ENCODE data around the gene KCNG3. TPM values are rescaled to one million over a fixed set of nuclear protein-coding genes. Genes with fewer than 3 reads are reported as not detected.

KCNG3 gene
- total RNA-seq (2.3 TPM), polyA plus RNA-seq (0.62 TPM)
- long read RNA-seq, donor 1 = 0 reads
- long read RNA-seq, donor 2, partial matches to known transcripts = 119 of 168 reads
- long read RNA-seq, donor 2, other reads (novel, unspliced or antisense) = 47 of 168 reads
- long read RNA-seq, donor 3 = 0 reads
- long read RNA-seq, donor 4, partial matches to known transcripts = 0 of 1 reads
- long read RNA-seq, donor 4, other reads (novel, unspliced or antisense) = 0 of 1 reads
- long read RNA-seq, donor 5, partial matches to known transcripts = 0 of 1 reads
- long read RNA-seq, donor 5, other reads (novel, unspliced or antisense) = 0 of 1 reads
- long read RNA-seq, donor 6, partial matches to known transcripts = 0 of 1 reads
- long read RNA-seq, donor 6, other reads (novel, unspliced or antisense) = 0 of 1 reads
- long read RNA-seq, donor 7, partial matches to known transcripts = 0 of 2 reads
- long read RNA-seq, donor 7, other reads (novel, unspliced or antisense) = 0 of 2 reads
- long read RNA-seq, donor 8 = 0 reads
- long read RNA-seq, donor 9 = 0 reads
- long read RNA-seq, donor 10, partial matches to known transcripts = 0 of 1 reads
- long read RNA-seq, donor 10, other reads (novel, unspliced or antisense) = 0 of 1 reads

GRCh38 chr2:42493468-42494354 lies at the start of gene KCNG3:
TSS of gene KCNG3 (minus strand) at chr2:42493982. CDS start at chr2:42493501, 481 bp downstream.
- WGBS = 3% methylated on average over 123 of the region's 123 CpGs
- H3K4me3 ChIP-seq (ENCODE audit: low read length in 2 of 2) = peak within 1 kb of the TSS; percentile 69 to 74
- peak within 1 kb of the TSS in 1 of 2 donors; percentile 55 for H3K27ac ChIP-seq (ENCODE audit: low read depth in 1 of 2, low read length in 1 of 2)
- H3K36me3 ChIP-seq (ENCODE audit: control insufficient read depth in 2 of 2, insufficient read depth in 2 of 2, low read length in 1 of 2) = no peaks in the 10 kb centered on the region
- H3K9me3 ChIP-seq (ENCODE audit: control insufficient read depth in 2 of 2, insufficient read depth in 1 of 2, low read length in 1 of 2) = no peaks in the 10 kb centered on the region
- DNase-seq (ENCODE audit: low read depth in 6 of 9, low spot score in 9 of 9) = peak in 7 of 9 donors; percentile 50 to 84 (median 68)
- H3K4me1 ChIP-seq (ENCODE audit: control insufficient read depth in 2 of 2, insufficient read depth in 2 of 2, low read length in 2 of 2) = peaks cover 15 to 31% of the 10 kb centered on the region in 2 donors
- peaks cover 13 to 27% of the 10 kb centered on the region in 2 donors for H3K27me3 ChIP-seq (ENCODE audit: control insufficient read depth in 2 of 2, insufficient read depth in 1 of 2, low read length in 1 of 2)

- Histone ChIP-seq H3K27ac (ENCODE audit: low read depth in 1 of 2, low read length in 1 of 2) (no peak overlapping the region), H3K36me3 (ENCODE audit: control insufficient read depth in 2 of 2, insufficient read depth in 2 of 2, low read length in 1 of 2) (no peaks in the 10 kb centered on the region), H3K9me3 (ENCODE audit: control insufficient read depth in 2 of 2, insufficient read depth in 1 of 2, low read length in 1 of 2) (no peaks in the 10 kb centered on the region), H3K4me3 (ENCODE audit: low read length in 2 of 2) (no peak overlapping the region), H3K4me1 (ENCODE audit: control insufficient read depth in 2 of 2, insufficient read depth in 2 of 2, low read length in 2 of 2) (peaks cover 9 to 21% of the 10 kb centered on the region in 2 donors), H3K27me3 (ENCODE audit: control insufficient read depth in 2 of 2, insufficient read depth in 1 of 2, low read length in 1 of 2) (no peaks in the 10 kb centered on the region)
- DNase-seq (ENCODE audit: low read depth in 6 of 9, low spot score in 9 of 9) = no peak
- 97% methylated on average over 4 of the region's 4 CpGs for WGBS
Observed at GRCh38 chr2:42542871-42543270, 49.1 kb upstream of the KCNG3 start.

- peaks cover 0 to 6% of the 10 kb centered on the region in 2 donors for H3K4me1 ChIP-seq (ENCODE audit: control insufficient read depth in 2 of 2, insufficient read depth in 2 of 2, low read length in 2 of 2)
- H3K4me3 ChIP-seq (ENCODE audit: low read length in 2 of 2) = no peak overlapping the region
- no peak overlapping the region for H3K27ac ChIP-seq (ENCODE audit: low read depth in 1 of 2, low read length in 1 of 2)
- H3K27me3 ChIP-seq (ENCODE audit: control insufficient read depth in 2 of 2, insufficient read depth in 1 of 2, low read length in 1 of 2) = no peaks in the 10 kb centered on the region
- no peak for DNase-seq (ENCODE audit: low read depth in 6 of 9, low spot score in 9 of 9)
- H3K36me3 ChIP-seq (ENCODE audit: control insufficient read depth in 2 of 2, insufficient read depth in 2 of 2, low read length in 1 of 2) = no peaks in the 10 kb centered on the region
- H3K9me3 ChIP-seq (ENCODE audit: control insufficient read depth in 2 of 2, insufficient read depth in 1 of 2, low read length in 1 of 2) = no peaks in the 10 kb centered on the region
- 98% methylated on average over 3 of the region's 3 CpGs for WGBS
Observed at GRCh38 chr2:42537493-42537892, 43.7 kb upstream of the KCNG3 start.

- no peaks in the 10 kb centered on the region for H3K36me3 ChIP-seq (ENCODE audit: control insufficient read depth in 2 of 2, insufficient read depth in 2 of 2, low read length in 1 of 2)
- WGBS = 96% methylated on average over 4 of the region's 4 CpGs
- no peak for DNase-seq (ENCODE audit: low read depth in 6 of 9, low spot score in 9 of 9)
- no peak overlapping the region for H3K27ac ChIP-seq (ENCODE audit: low read depth in 1 of 2, low read length in 1 of 2)
- H3K4me1 ChIP-seq (ENCODE audit: control insufficient read depth in 2 of 2, insufficient read depth in 2 of 2, low read length in 2 of 2) = no peaks in the 10 kb centered on the region
- H3K4me3 ChIP-seq (ENCODE audit: low read length in 2 of 2) = no peak overlapping the region
- H3K9me3 ChIP-seq (ENCODE audit: control insufficient read depth in 2 of 2, insufficient read depth in 1 of 2, low read length in 1 of 2) = no peaks in the 10 kb centered on the region
- H3K27me3 ChIP-seq (ENCODE audit: control insufficient read depth in 2 of 2, insufficient read depth in 1 of 2, low read length in 1 of 2) = no peaks in the 10 kb centered on the region
Observed at GRCh38 chr2:42532397-42532796, 38.6 kb upstream of the KCNG3 start.

GRCh38 chr2:42523341-42523740 lies 29.6 kb upstream of the KCNG3 start:
- peaks cover 3 to 21% of the 10 kb centered on the region in 2 donors for H3K4me1 ChIP-seq (ENCODE audit: control insufficient read depth in 2 of 2, insufficient read depth in 2 of 2, low read length in 2 of 2)
- no peak overlapping the region for H3K4me3 ChIP-seq (ENCODE audit: low read length in 2 of 2)
- peak overlapping the region; percentile 6 to 72 for H3K27ac ChIP-seq (ENCODE audit: low read depth in 1 of 2, low read length in 1 of 2)
- DNase-seq (ENCODE audit: low read depth in 6 of 9, low spot score in 9 of 9) = peak in 6 of 9 donors; percentile 29 to 76 (median 48)
- no peaks in the 10 kb centered on the region for H3K36me3 ChIP-seq (ENCODE audit: control insufficient read depth in 2 of 2, insufficient read depth in 2 of 2, low read length in 1 of 2)
- WGBS = 76% methylated on average over 13 of the region's 13 CpGs
- H3K27me3 ChIP-seq (ENCODE audit: control insufficient read depth in 2 of 2, insufficient read depth in 1 of 2, low read length in 1 of 2) = no peaks in the 10 kb centered on the region
- H3K9me3 ChIP-seq (ENCODE audit: control insufficient read depth in 2 of 2, insufficient read depth in 1 of 2, low read length in 1 of 2) = peaks cover 0 to 14% of the 10 kb centered on the region in 2 donors

GRCh38 chr2:42522035-42522434 lies 28.3 kb upstream of the KCNG3 start:
- Histone ChIP-seq H3K9me3 (ENCODE audit: control insufficient read depth in 2 of 2, insufficient read depth in 1 of 2, low read length in 1 of 2) (peaks cover 0 to 14% of the 10 kb centered on the region in 2 donors), H3K36me3 (ENCODE audit: control insufficient read depth in 2 of 2, insufficient read depth in 2 of 2, low read length in 1 of 2) (no peaks in the 10 kb centered on the region), H3K27ac (ENCODE audit: low read depth in 1 of 2, low read length in 1 of 2) (no peak overlapping the region), H3K27me3 (ENCODE audit: control insufficient read depth in 2 of 2, insufficient read depth in 1 of 2, low read length in 1 of 2) (no peaks in the 10 kb centered on the region), H3K4me3 (ENCODE audit: low read length in 2 of 2) (no peak overlapping the region), H3K4me1 (ENCODE audit: control insufficient read depth in 2 of 2, insufficient read depth in 2 of 2, low read length in 2 of 2) (peaks cover 3 to 21% of the 10 kb centered on the region in 2 donors)
- 50% methylated on average over 2 of the region's 2 CpGs for WGBS
- no peak for DNase-seq (ENCODE audit: low read depth in 6 of 9, low spot score in 9 of 9)

- Histone ChIP-seq H3K4me3 (ENCODE audit: low read length in 2 of 2) (no peak overlapping the region), H3K9me3 (ENCODE audit: control insufficient read depth in 2 of 2, insufficient read depth in 1 of 2, low read length in 1 of 2) (peaks cover 0 to 6% of the 10 kb centered on the region in 2 donors)
Observed at GRCh38 chr2:42519624-42520023, 25.8 kb upstream of the KCNG3 start.

GRCh38 chr2:42516418-42516901 lies 22.7 kb upstream of the KCNG3 start:
- H3K36me3 ChIP-seq (ENCODE audit: control insufficient read depth in 2 of 2, insufficient read depth in 2 of 2, low read length in 1 of 2) = no peaks in the 10 kb centered on the region
- peaks cover 6 to 11% of the 10 kb centered on the region in 2 donors for H3K4me1 ChIP-seq (ENCODE audit: control insufficient read depth in 2 of 2, insufficient read depth in 2 of 2, low read length in 2 of 2)
- WGBS = 93% methylated on average over 4 of the region's 4 CpGs
- no peaks in the 10 kb centered on the region for H3K27me3 ChIP-seq (ENCODE audit: control insufficient read depth in 2 of 2, insufficient read depth in 1 of 2, low read length in 1 of 2)
- H3K9me3 ChIP-seq (ENCODE audit: control insufficient read depth in 2 of 2, insufficient read depth in 1 of 2, low read length in 1 of 2) = no peaks in the 10 kb centered on the region
- no peak for DNase-seq (ENCODE audit: low read depth in 6 of 9, low spot score in 9 of 9)
- no peak overlapping the region for H3K4me3 ChIP-seq (ENCODE audit: low read length in 2 of 2)
- no peak overlapping the region for H3K27ac ChIP-seq (ENCODE audit: low read depth in 1 of 2, low read length in 1 of 2)

More at GRCh38 chr2:42519624-42520023, 25.8 kb upstream of the KCNG3 start:
- no peak for DNase-seq (ENCODE audit: low read depth in 6 of 9, low spot score in 9 of 9)
- 97% methylated on average over 8 of the region's 8 CpGs for WGBS
- peaks cover 3 to 21% of the 10 kb centered on the region in 2 donors for H3K4me1 ChIP-seq (ENCODE audit: control insufficient read depth in 2 of 2, insufficient read depth in 2 of 2, low read length in 2 of 2)
- no peaks in the 10 kb centered on the region for H3K36me3 ChIP-seq (ENCODE audit: control insufficient read depth in 2 of 2, insufficient read depth in 2 of 2, low read length in 1 of 2)
- no peaks in the 10 kb centered on the region for H3K27me3 ChIP-seq (ENCODE audit: control insufficient read depth in 2 of 2, insufficient read depth in 1 of 2, low read length in 1 of 2)
- no peak overlapping the region for H3K27ac ChIP-seq (ENCODE audit: low read depth in 1 of 2, low read length in 1 of 2)
